ENCODE results near the gene FAM149B1.

FAM149B1 gene

DNA sequence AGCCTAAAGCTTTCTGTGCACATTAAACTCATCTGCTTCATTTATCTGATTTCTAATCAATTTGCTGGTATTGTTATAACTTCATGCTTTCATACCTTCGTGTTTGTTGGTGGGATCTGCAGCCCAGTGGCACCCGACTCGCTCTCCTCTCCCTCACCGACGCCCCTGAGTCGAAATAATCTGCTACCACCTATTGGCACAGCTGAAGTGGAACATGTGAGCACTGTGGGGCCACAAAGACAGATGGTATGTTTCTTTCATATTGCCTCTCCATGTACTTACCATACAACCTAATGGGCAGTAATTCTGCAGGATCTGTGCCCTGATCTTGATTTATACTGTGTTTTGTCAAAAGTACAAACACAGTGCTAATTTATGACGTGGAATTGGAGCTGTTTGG lies 66.8 kb downstream of the FAM149B1 start:
- no peak for DNase-seq (ENCODE audit: low read depth)
- TF ChIP-seq MAX (IDR thresholded peaks at IDR 0.05; ENCODE audit: low read depth, low read length) (no peak), POLR2A (IDR thresholded peaks at IDR 0.05; ENCODE audit: extremely low read depth, insufficient read length) (no peak), CTCF (IDR thresholded peaks at IDR 0.05; ENCODE audit: low read depth, low read length) (no peak), MYC (IDR thresholded peaks at IDR 0.05; ENCODE audit: low read depth, low read length) (no peak)
- no peak overlapping the region for H3K4me3 ChIP-seq (ENCODE audit: low read depth, low read length)

DNA sequence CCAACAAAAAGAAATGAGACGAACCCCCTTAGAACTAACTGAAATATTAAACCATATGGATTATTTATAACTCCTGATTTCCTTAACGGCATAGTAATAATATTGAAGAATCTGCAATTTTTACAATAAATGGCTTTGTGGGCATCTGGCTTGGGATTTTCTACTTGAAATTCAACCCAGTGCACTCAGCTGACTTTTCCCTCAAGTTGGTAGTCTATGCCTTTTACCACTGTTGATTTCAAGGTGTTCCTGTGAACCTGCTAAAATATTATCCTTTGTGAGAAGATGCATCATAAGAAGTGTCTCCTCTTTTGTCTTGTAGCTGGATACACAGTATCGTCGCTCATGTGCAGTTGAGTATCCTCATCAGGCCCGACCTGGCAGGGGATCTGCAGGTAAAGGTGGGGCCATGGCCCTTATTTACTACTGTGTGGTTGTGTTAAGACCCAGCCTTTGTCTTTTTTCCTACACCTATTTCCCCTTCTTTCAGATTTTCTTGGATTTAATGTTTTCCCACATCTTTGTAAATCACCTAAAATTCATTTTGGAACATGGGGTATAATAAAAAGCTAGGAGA lies 71.2 kb downstream of the FAM149B1 start:
- TF ChIP-seq POLR2A (IDR thresholded peaks at IDR 0.05; ENCODE audit: extremely low read depth, insufficient read length) (no peak), MAX (IDR thresholded peaks at IDR 0.05; ENCODE audit: low read depth, low read length) (no peak), CTCF (IDR thresholded peaks at IDR 0.05; ENCODE audit: low read depth, low read length) (no peak), MYC (IDR thresholded peaks at IDR 0.05; ENCODE audit: low read depth, low read length) (no peak)
- DNase-seq (ENCODE audit: low read depth), result no peak
- no peak overlapping the region for H3K4me3 ChIP-seq (ENCODE audit: low read depth, low read length)

- no peak for DNase-seq (ENCODE audit: low read depth)
- no peak overlapping the region for H3K4me3 ChIP-seq (ENCODE audit: low read depth, low read length)
- TF ChIP-seq CTCF (IDR thresholded peaks at IDR 0.05; ENCODE audit: low read depth, low read length), result no peak
- TF ChIP-seq POLR2A (IDR thresholded peaks at IDR 0.05; ENCODE audit: extremely low read depth, insufficient read length), result no peak
- no peak for TF ChIP-seq MAX (IDR thresholded peaks at IDR 0.05; ENCODE audit: low read depth, low read length)
- TF ChIP-seq MYC (IDR thresholded peaks at IDR 0.05; ENCODE audit: low read depth, low read length), result no peak
Measured at GRCh38 chr10:73239908-73240307, 72.0 kb downstream of the FAM149B1 start.

DNA sequence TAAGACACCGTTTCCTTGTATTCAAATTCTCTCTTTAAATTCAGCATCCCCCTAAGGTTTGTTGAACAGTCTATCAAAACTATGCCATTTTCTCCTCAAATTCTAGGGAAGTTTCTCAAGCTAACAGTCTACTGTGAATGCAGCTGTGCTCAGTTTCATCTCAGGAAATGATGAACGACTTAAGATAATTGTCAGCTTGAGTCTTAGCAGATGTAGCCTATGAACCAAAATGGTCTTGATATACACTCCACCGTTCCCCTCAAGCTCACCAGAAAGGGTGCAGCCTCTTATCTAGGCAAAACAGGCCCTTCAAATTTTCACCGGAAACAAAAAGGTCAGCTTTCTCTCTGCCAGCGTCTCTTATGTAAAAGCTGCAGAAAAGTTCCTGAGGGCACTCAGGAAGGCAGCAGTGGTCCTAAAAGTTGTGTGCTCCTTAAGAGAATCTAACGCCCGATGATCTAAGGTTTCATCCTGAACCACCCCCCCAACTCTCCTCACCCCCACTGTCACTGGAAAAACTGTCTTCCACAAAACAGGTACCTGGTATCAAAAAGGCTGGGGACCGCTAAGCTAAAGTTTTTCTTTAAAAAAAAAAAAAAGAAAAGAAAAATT lies 77.1 kb downstream of the FAM149B1 start:
- H3K4me3 ChIP-seq (ENCODE audit: low read depth, low read length), result peak overlapping the region; percentile 96
- TF ChIP-seq MAX (IDR thresholded peaks at IDR 0.05; ENCODE audit: low read depth, low read length) (no peak), POLR2A (IDR thresholded peaks at IDR 0.05; ENCODE audit: extremely low read depth, insufficient read length) (no peak), MYC (IDR thresholded peaks at IDR 0.05; ENCODE audit: low read depth, low read length) (no peak), CTCF (IDR thresholded peaks at IDR 0.05; ENCODE audit: low read depth, low read length) (no peak)
- DNase-seq (ENCODE audit: low read depth), result no peak

GRCh38 chr10:73246322-73246645 lies 78.4 kb downstream of the FAM149B1 start:
- no peak for TF ChIP-seq MAX (IDR thresholded peaks at IDR 0.05; ENCODE audit: low read depth, low read length)
- no peak for TF ChIP-seq POLR2A (IDR thresholded peaks at IDR 0.05; ENCODE audit: extremely low read depth, insufficient read length)
- H3K4me3 ChIP-seq (ENCODE audit: low read depth, low read length), result peak overlapping the region; percentile 96

GRCh38 chr10:73246646-73247508 lies 79.0 kb downstream of the FAM149B1 start, which contains the start of gene DNAJC9:
DNAJC9 (minus strand) TSS chr10:73247255; CDS start chr10:73247189, 66 bp downstream.
- H3K4me3 ChIP-seq (ENCODE audit: low read depth, low read length), result peak within 1 kb of the TSS; percentile 96
- TF ChIP-seq POLR2A (IDR thresholded peaks at IDR 0.05; ENCODE audit: extremely low read depth, insufficient read length) (peak; percentile 98), MYC (IDR thresholded peaks at IDR 0.05; ENCODE audit: low read depth, low read length) (peak; percentile 99), MAX (IDR thresholded peaks at IDR 0.05; ENCODE audit: low read depth, low read length) (peak; percentile 96), CTCF (IDR thresholded peaks at IDR 0.05; ENCODE audit: low read depth, low read length) (no peak)
- peak; percentile 99 for DNase-seq (ENCODE audit: low read depth)

More at GRCh38 chr10:73246322-73246645, 78.4 kb downstream of the FAM149B1 start:
- no peak for DNase-seq (ENCODE audit: low read depth)

Data from NB4 (cell line).